Activated T-cell treated with anti-CD3 and anti-CD28 coated beads, Interleukin-2, amount 50 U/mL, for 4 hours (primary cell): Measurements from ENCODE around the gene OTUD3. TPM values are rescaled to one million over a fixed set of nuclear protein-coding genes. Genes with fewer than 3 reads are reported as not detected.

Source experiments
- total RNA-seq, 3 donors: library from RNA; stranded (reverse); gene quantifications; one replicate each; pipeline ENCODE4 v1.2.1, GENCODE V29; 2021

Gene OTUD3
- total RNA-seq, 3 donors from 2014 or later, result 6.1 to 8.2 (median 7.2) TPM

Other genes starting within 250 kb of the OTUD3 start
- 10 to 100 TPM; 20.7 to 27.6 (median 20.7) TPM for gene NBL1, start 238.1 kb upstream of the OTUD3 start, total RNA-seq
- under 1 TPM; 0.11 to 0.43 (median 0.11) TPM for gene HTR6, start 217.5 kb upstream of the OTUD3 start, total RNA-seq
- gene TMCO4, start 82.5 kb upstream of the OTUD3 start, total RNA-seq, result 10 to 100 TPM; 10.4 to 16.1 (median 13.2) TPM
- gene RNF186, start 67.1 kb upstream of the OTUD3 start, total RNA-seq, result not detected
- not detected for gene PLA2G2E, start 41.2 kb downstream of the OTUD3 start, total RNA-seq
- under 1 TPM in 1 of 3 donors, not detected in 2; 0.24 TPM for gene PLA2G2A, start 97.2 kb downstream of the OTUD3 start, total RNA-seq
- not detected for gene PLA2G5, start 187.8 kb downstream of the OTUD3 start, total RNA-seq
- gene PLA2G2D, start 237.1 kb downstream of the OTUD3 start, total RNA-seq, result not detected